Measurements from ENCODE around the gene ZBTB7C. TPM values are rescaled to one million over a fixed set of nuclear protein-coding genes. Genes with fewer than 3 reads are reported as not detected.

The ZBTB7C gene
- total and polyA plus RNA-seq, 10 of the 15 experiments (the other 5 are each of a cell fraction or from before 2014, with no cell fraction given): under 0.01 to 0.08 (median 0.01) TPM; not detected in 7

- SMC1A ChIA-PET (ENCODE audit: uncharacterized antibody, unreplicated experiment): interaction anchor here (0.6 kb wide), 1 partner anchor 1245 kb away, joined by 3 read pairs; no protein-coding TSS in a partner anchor
- FAIRE-seq: no peak
- POLR2A ChIA-PET: no interaction called here
- DNase-seq (ENCODE audit: low read depth, low spot score): no peak
- CTCF ChIA-PET: no interaction called here
- no peak for ATAC-seq
- H2AFZ ChIP-seq (ENCODE audit: control insufficient read depth, low read depth, low read length): no peak overlapping the region
- TF ChIP-seq PAX8 (IDR thresholded peaks at IDR 0.05): no peak
- TF ChIP-seq POLR2AphosphoS2 (IDR thresholded peaks at IDR 0.05; ENCODE audit: low read depth, low read length): no peak
- no peak for TF ChIP-seq TCF7 (IDR thresholded peaks at IDR 0.05; ENCODE audit: borderline replicate concordance)
- no peak for TF ChIP-seq ATF3 (IDR thresholded peaks at IDR 0.05; ENCODE audit: borderline replicate concordance, extremely low read depth, low read depth, low read length)
- no peak for TF ChIP-seq NR2C2 (IDR thresholded peaks at IDR 0.05; ENCODE audit: borderline replicate concordance, control insufficient read depth, insufficient read length, low read depth)
- TF ChIP-seq PRDM15 (CRISPR knock-in tag; IDR thresholded peaks at IDR 0.05): no peak
- TF ChIP-seq ZNF384 (IDR thresholded peaks at IDR 0.05; ENCODE audit: borderline replicate concordance, low read depth, low read length): no peak
- no peak for TF ChIP-seq SIX5 (IDR thresholded peaks at IDR 0.05; ENCODE audit: low read depth, low read length, severe bottlenecking)
- H3K9me3 ChIP-seq (replicated peaks; ENCODE audit: control insufficient read depth, insufficient read depth, low read length): no peaks in the 10 kb centered on the region
- no peak overlapping the region for H3K4me2 ChIP-seq (ENCODE audit: control insufficient read depth, insufficient read depth)
- no peak overlapping the region for H3K9ac ChIP-seq (ENCODE audit: control insufficient read depth, insufficient read depth, low read length)
- H3K4me1 ChIP-seq (ENCODE audit: control insufficient read depth, insufficient read depth, low read length): no peaks in the 10 kb centered on the region
- intact Hi-C loops (cut with micrococcal nuclease; ENCODE audit: unreplicated experiment): no loop called here
- no peaks in the 10 kb centered on the region for H3K36me3 ChIP-seq (ENCODE audit: control insufficient read depth in 2 of 2, insufficient read depth in 2 of 2, low read length in 1 of 2)
- no TSS peak for BruUV-seq (replicated peaks)
- no peaks in the 10 kb centered on the region for H3K79me2 ChIP-seq (ENCODE audit: control insufficient read depth, insufficient read depth, low read length)
- in situ Hi-C loops (cut with MboI): no loop called here
- H3K4me3 ChIP-seq: no peak overlapping the region
- H3K27me3 ChIP-seq (replicated peaks in 1 of 2; ENCODE audit: control insufficient read depth in 2 of 2, insufficient read depth in 2 of 2, low read length in 1 of 2): peaks cover 0 to 9% of the 10 kb centered on the region in 2 experiments
- H3K27ac ChIP-seq (ENCODE audit: control insufficient read depth, insufficient read depth): no peak overlapping the region
- no peaks in the 10 kb centered on the region for H4K20me1 ChIP-seq (ENCODE audit: control insufficient read depth, insufficient read depth)
- WGBS (ENCODE audit: insufficient coverage, insufficient replicate concordance, low lambda C conversion rate, missing lambda C conversion rate): 14% methylated on average over 3 of the region's 3 CpGs
- RAD21 ChIA-PET (ENCODE audit: unreplicated experiment): no interaction called here
These were observed 343.6 kb downstream of the ZBTB7C start for GRCh38 chr18:48065601-48065995.

Measured in GM12878 (cell line).